HepG2 (cell line): Measurements from ENCODE around the gene RANBP3L. TPM values are rescaled to one million over a fixed set of nuclear protein-coding genes. Genes with fewer than 3 reads are reported as not detected.

Source experiments
- ATAC-seq: fragments of 200-7000 bp; cut with Tn5 transposase; 3 replicates; pipeline ENCODE4 v1.9.1; 2020; ENCODE audit warnings: mild to moderate bottlenecking, moderate library complexity
- BruUV-seq: library from RNA; stranded (reverse); fragments of 400-500 nt; replicated peaks from 2 replicates; lab custom pipeline; 2021; lab: Mats Ljungman, UMichigan
- CTCF ChIA-PET: fragments of 300-600 bp; formaldehyde crosslinking; extraction: SDS; loops from one replicate; lab custom pipeline; 2021; ENCODE audit warnings: low total read pairs, inconsistent platforms, low intra/inter-chr PET ratio; lab: Yijun Ruan, JAX
- POLR2A ChIA-PET: fragments of 350-600 bp; sonication (Branson Sonifier 250); formaldehyde crosslinking; loops from one replicate; lab custom pipeline; 2020; ENCODE audit warnings: antibody characterized with exemption, inconsistent platforms; lab: Yijun Ruan, JAX
- DNase-seq: peaks from one replicate; pipeline ENCODE4 v3.0.0-alpha.2; 2015; ENCODE audit warnings: low spot score
- FAIRE-seq: peaks from 3 replicates; lab custom pipeline; 2011; peaks lifted over from hg19 to GRCh38; lab: Jason Lieb, UNC
- H2AFZ ChIP-seq: one replicate; pipeline ENCODE4 v1.6.1; 2011; ENCODE audit warnings: low read length, inconsistent platforms
- H3K27ac ChIP-seq: fragments of 300-600 bp; 3 replicates; pipeline ENCODE4 v1.8.0; 2011; ENCODE audit warnings: mixed run types, mild to moderate bottlenecking, mixed read lengths, low read length, inconsistent platforms; ENCODE audit not compliant: insufficient read depth; ENCODE audit errors: extremely low read length
- H3K27me3 ChIP-seq, 2 experiments: fragments of 200-600 bp in 1 of 2; 2 replicates in 1 of 2; 3 replicates in 1 of 2; pipeline versions ENCODE4 v1.6.0 to v1.8.0; 2011; ENCODE audit warnings: low read length in 2 of 2, mild to moderate bottlenecking in 2 of 2, moderate library complexity in 2 of 2, inconsistent platforms in 1 of 2; ENCODE audit not compliant: insufficient read depth in 2 of 2, control insufficient read depth in 1 of 2
- H3K36me3 ChIP-seq, 2 experiments: fragments of 200-600 bp in 1 of 2; replicated peaks in 1 of 2; 2 replicates in 1 of 2; 3 replicates in 1 of 2; pipeline versions ENCODE4 v1.5.1 to v1.8.0; 2011; ENCODE audit warnings: low read length in 2 of 2, inconsistent platforms in 1 of 2; ENCODE audit not compliant: insufficient read depth in 2 of 2, control insufficient read depth in 1 of 2
- H3K4me1 ChIP-seq: 2 replicates; pipeline ENCODE4 v1.5.1; 2012; ENCODE audit warnings: low read length, inconsistent platforms; ENCODE audit not compliant: insufficient read depth
- H3K4me2 ChIP-seq: 2 replicates; pipeline ENCODE4 v1.6.0; 2011; ENCODE audit warnings: low read depth, low read length, inconsistent platforms
- H3K4me3 ChIP-seq, 3 experiments: fragments of 200-600 bp in 1 of 3; sonication (generic), shearing (Covaris generic) in 1 of 3; replicated peaks in 1 of 3; 2 replicates each; pipeline ENCODE4 v1.5.1; 2011 to 2016; ENCODE audit warnings: low read length in 3 of 3, inconsistent platforms in 2 of 3, low read depth in 2 of 3, mild to moderate bottlenecking in 2 of 3, control low read depth in 1 of 3, mixed read lengths in 1 of 3; ENCODE audit not compliant: insufficient read depth in 1 of 3
- H3K79me2 ChIP-seq: one replicate; pipeline ENCODE4 v1.6.1; 2011; ENCODE audit warnings: low read length, inconsistent platforms; ENCODE audit not compliant: insufficient read depth
- H3K9ac ChIP-seq: 2 replicates; pipeline ENCODE4 v1.6.0; 2011; ENCODE audit warnings: mild to moderate bottlenecking, low read depth, low read length, inconsistent platforms; ENCODE audit not compliant: insufficient read depth
- H3K9me3 ChIP-seq: 2 replicates; pipeline ENCODE4 v1.5.1; 2012; ENCODE audit warnings: mild to moderate bottlenecking, low read length
- H4K20me1 ChIP-seq: 2 replicates; pipeline ENCODE4 v1.6.0; 2011; ENCODE audit warnings: inconsistent platforms, mild to moderate bottlenecking, low read length, moderate library complexity; ENCODE audit not compliant: insufficient read depth
- DNMT3B ChIP-seq: conservative IDR thresholded peaks from 2 replicates; pipeline ENCODE4 v1.6.1; 2016; ENCODE audit warnings: missing biosample characterization, control low read depth
- GTF2F1 ChIP-seq: fragments of 150-350 bp; IDR thresholded peaks from 2 replicates; pipeline ENCODE4 v1.6.1; 2014; ENCODE audit warnings: low read length
- KAT7 ChIP-seq: IDR thresholded peaks from 2 replicates; pipeline ENCODE4 v1.6.1; 2018; ENCODE audit warnings: borderline replicate concordance, missing compliant biosample characterization
- KDM5B ChIP-seq: sonication (generic); formaldehyde crosslinking; IDR thresholded peaks from 2 replicates; pipeline ENCODE4 v1.4.0; 2020; ENCODE audit warnings: missing genetic modification reagents, mild to moderate bottlenecking, borderline replicate concordance
- NFKBIZ ChIP-seq: IDR thresholded peaks from 2 replicates; pipeline ENCODE4 v1.6.1; 2018; ENCODE audit warnings: missing genetic modification reagents, missing compliant biosample characterization
- PHF5A ChIP-seq: IDR thresholded peaks from one replicate; pipeline ENCODE4 v1.6.1; 2018; ENCODE audit warnings: low read depth, missing genetic modification reagents; ENCODE audit not compliant: unreplicated experiment
- RELA ChIP-seq: sonication (generic); formaldehyde crosslinking; IDR thresholded peaks from 2 replicates; pipeline ENCODE4 v1.4.0; 2020; ENCODE audit warnings: missing genetic modification reagents
- RORA ChIP-seq: sonication (generic); formaldehyde crosslinking; IDR thresholded peaks from 2 replicates; pipeline ENCODE4 v1.5.0; 2020; ENCODE audit warnings: mild to moderate bottlenecking, missing genetic modification reagents, moderate library complexity
- SCMH1 ChIP-seq: sonication (generic); formaldehyde crosslinking; IDR thresholded peaks from 2 replicates; pipeline ENCODE4 v1.9.0; 2021; ENCODE audit warnings: missing genetic modification reagents, mild to moderate bottlenecking, borderline replicate concordance
- TIGD3 ChIP-seq: sonication (generic); formaldehyde crosslinking; IDR thresholded peaks from 2 replicates; pipeline ENCODE4 v1.5.1; 2020; ENCODE audit warnings: mild to moderate bottlenecking, missing genetic modification reagents, borderline replicate concordance
- ZBTB49 ChIP-seq: sonication (generic); formaldehyde crosslinking; IDR thresholded peaks from 2 replicates; pipeline ENCODE4 v1.4.0; 2020; ENCODE audit warnings: missing genetic modification reagents, borderline replicate concordance
- ZNF256 ChIP-seq: sonication (generic); formaldehyde crosslinking; conservative IDR thresholded peaks from 2 replicates; pipeline ENCODE4 v1.4.0; 2020; ENCODE audit warnings: missing genetic modification reagents
- ZNF34 ChIP-seq: sonication (generic); formaldehyde crosslinking; IDR thresholded peaks from 2 replicates; pipeline ENCODE4 v1.4.0; 2020; ENCODE audit warnings: mild to moderate bottlenecking, missing genetic modification reagents, borderline replicate concordance
- WGBS: methylation state at CpG from one replicate; pipeline ENCODE4 v1.1.6; 2017; ENCODE audit warnings: low lambda C conversion rate; 5-methylcytosine and 5-hydroxymethylcytosine counted together
- in situ Hi-C: cut with HindIII; loops from 2 replicates; pipeline ENCODE4 v1.10.0; 2017; ENCODE audit warnings: low pct_unique_long_range_greater_than_20kb; ENCODE audit not compliant: extremely low pct_ligation_motif_present
- intact Hi-C: fragments of 100-400 bp; cut with micrococcal nuclease; formaldehyde crosslinking; loops from one replicate; pipeline ENCODE4 v1.10.0; 2022; ENCODE audit not compliant: unreplicated experiment
- polyA plus RNA-seq, 8 experiments: library from polyadenylated mRNA; depleted of rRNA in 3 of 8; stranded (reverse) in 7 of 8; unstranded in 1 of 8; fragments of >200 nt; fragmentation: Illumina TruSeq in 4 of 8; extraction: Trizol in 4 of 8; gene quantifications; 2 replicates each; pipeline versions ENCODE4 v1.2.1 to v1.2.3, GENCODE V29; 2011 to 2016; ENCODE audit warnings: low read depth in 4 of 8, missing spikeins in 1 of 8, mixed read lengths in 1 of 8; ENCODE audit not compliant: insufficient read depth in 1 of 8
- total RNA-seq, 5 experiments: library from RNA; depleted of rRNA; stranded (reverse); fragments of >200 nt; fragmentation: Illumina TruSeq; extraction: Trizol; gene quantifications; 2 replicates each; pipeline ENCODE4 v1.2.3, GENCODE V29; 2016; ENCODE audit warnings: low read depth in 1 of 5

Gene RANBP3L
- total and polyA plus RNA-seq, 2 of the 13 experiments (the other 11 are each of a cell fraction or from before 2014, with no cell fraction given) = 0.09 TPM; not detected in 1

DNA sequence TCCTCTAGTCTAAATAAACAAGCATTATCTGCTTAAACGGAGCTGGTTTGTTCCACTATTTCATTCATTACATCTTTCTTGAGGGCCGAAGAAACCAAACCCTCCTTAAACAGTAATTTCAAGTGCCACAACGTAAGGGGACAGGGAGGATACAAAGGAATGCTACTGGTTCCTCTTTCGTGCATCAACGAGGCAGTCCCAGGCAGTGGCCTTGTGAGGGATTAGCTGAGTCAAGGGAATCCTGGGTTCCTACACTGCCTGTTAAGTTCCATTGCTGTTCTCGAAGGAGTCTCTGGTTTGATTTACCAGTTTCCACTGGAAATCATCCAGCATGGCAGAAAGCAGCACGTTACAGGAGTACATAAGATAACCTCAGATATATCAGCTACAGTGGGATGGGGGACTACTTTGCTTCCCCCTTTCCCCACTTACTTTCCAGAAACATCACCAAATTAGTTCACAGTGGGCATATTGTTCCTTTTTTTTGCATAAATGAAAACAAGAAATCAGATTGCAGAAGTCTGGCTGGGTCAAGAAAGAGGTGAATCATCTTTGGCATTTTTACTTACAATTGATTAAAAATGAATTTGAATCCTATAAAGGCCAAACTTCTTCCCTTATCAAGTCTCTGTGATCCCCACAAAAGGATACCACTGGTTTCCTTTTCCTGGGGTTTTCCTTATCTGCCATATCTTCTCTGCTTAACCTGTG, 2.5 kb upstream of the RANBP3L start:
- intact Hi-C loops = no loop called here

GRCh38 chr5:36300927-36301540, 668 bp downstream of the RANBP3L start:
- no TSS peak for BruUV-seq
- intact Hi-C loops (no loop called here), in situ Hi-C loops (no loop called here)
- peaks cover 7% of the 10 kb centered on the region for H3K4me1 ChIP-seq
- ChIA-PET POLR2A (no interaction called here), CTCF (no interaction called here)
- FAIRE-seq = no peak
- 0% methylated on average over 1 of the region's 4 CpGs for WGBS
- no peaks in the 10 kb centered on the region for H3K9me3 ChIP-seq
- no peak for DNase-seq
- ATAC-seq = no peak
- H3K79me2 ChIP-seq = no peaks in the 10 kb centered on the region
- H3K27me3 ChIP-seq = no peaks in the 10 kb centered on the region
- no peak overlapping the region for H3K4me2 ChIP-seq
- no peak overlapping the region for H2AFZ ChIP-seq
- no peaks in the 10 kb centered on the region for H4K20me1 ChIP-seq
- no peak overlapping the region for H3K4me3 ChIP-seq
- H3K27ac ChIP-seq = no peak overlapping the region
- no peaks in the 10 kb centered on the region for H3K36me3 ChIP-seq
- no peak overlapping the region for H3K9ac ChIP-seq
- TF ChIP-seq RELA = no peak
- TF ChIP-seq RORA (CRISPR knock-in tag) = no peak
- no peak for TF ChIP-seq SCMH1 (CRISPR knock-in tag)
- TF ChIP-seq ZNF34 (CRISPR knock-in tag) = no peak
- TF ChIP-seq GTF2F1 = no peak
- no peak for TF ChIP-seq NFKBIZ (CRISPR knock-in tag)
- TF ChIP-seq TIGD3 = no peak
- TF ChIP-seq KAT7 (CRISPR knock-in tag) = no peak
- TF ChIP-seq ZNF256 = no peak
- no peak for TF ChIP-seq ZBTB49 (CRISPR knock-in tag)

More for the DNA sequence above, 2.5 kb upstream of the RANBP3L start:
- Histone ChIP-seq H3K27me3 (no peaks in the 10 kb centered on the region), H3K79me2 (no peaks in the 10 kb centered on the region), H3K36me3 (no peaks in the 10 kb centered on the region), H2AFZ (no peak overlapping the region), H3K9me3 (no peaks in the 10 kb centered on the region), H3K4me3 (no peak overlapping the region), H3K27ac (no peak overlapping the region), H3K4me2 (no peak overlapping the region), H3K9ac (no peak overlapping the region), H3K4me1 (peaks cover 11% of the 10 kb centered on the region), H4K20me1 (no peaks in the 10 kb centered on the region)
- in situ Hi-C loops = no loop called here
- TF ChIP-seq KDM5B (CRISPR knock-in tag) (no peak), DNMT3B (CRISPR knock-in tag) (no peak), PHF5A (CRISPR knock-in tag) (no peak)
- 27% methylated on average over 7 of the region's 7 CpGs for WGBS
- CTCF ChIA-PET = interaction anchor here (2.1 to 2.8 kb wide), 3 partner anchors 39 to 126 kb away, joined by 7 to 10 read pairs (median 8); no protein-coding TSS in a partner anchor
- ATAC-seq (no peak), DNase-seq (no peak), FAIRE-seq (no peak)
- POLR2A ChIA-PET = interaction anchor here (1.3 kb wide), 1 partner anchor 62 kb away, joined by 3 read pairs; no protein-coding TSS in a partner anchor
- no TSS peak for BruUV-seq
